Hypothalamus (tissue), 51 donors: ENCODE data around the gene TNK2.

Experiments
- DNase-seq, 51 donors: peaks; one replicate each; lab custom pipeline; 2025; lab: John Stamatoyannopoulos, UW

The TNK2 gene

GRCh38 chr3:195888311-195888761, 20.0 kb downstream of the TNK2 start:
- no peak for DNase-seq

GRCh38 chr3:195887670-195888069, 20.7 kb downstream of the TNK2 start:
- DNase-seq, result no peak

GRCh38 chr3:195886181-195887141, 21.9 kb downstream of the TNK2 start:
- no peak for DNase-seq

- DNase-seq, result no peak
Measured at GRCh38 chr3:195885036-195885891, 23.1 kb downstream of the TNK2 start.

GRCh38 chr3:195884691-195885035, 23.7 kb downstream of the TNK2 start:
- no peak for DNase-seq

- DNase-seq, result no peak
Measured at GRCh38 chr3:195883801-195884200, 24.6 kb downstream of the TNK2 start.

GRCh38 chr3:195883160-195883559, 25.2 kb downstream of the TNK2 start:
- DNase-seq, result no peak

- no peak for DNase-seq
Measured at GRCh38 chr3:195882002-195882441, 26.3 kb downstream of the TNK2 start.

- no peak for DNase-seq
Measured at GRCh38 chr3:195881276-195881988, 26.9 kb downstream of the TNK2 start.

GRCh38 chr3:195880037-195880431, 28.3 kb downstream of the TNK2 start:
- DNase-seq, result no peak

GRCh38 chr3:195879416-195880036, 28.8 kb downstream of the TNK2 start:
- peak in 1 of 51 donors; percentile 30 for DNase-seq

GRCh38 chr3:195878424-195879274, 29.7 kb downstream of the TNK2 start:
- DNase-seq, result no peak

- DNase-seq, result no peak
Measured at GRCh38 chr3:195877767-195878423, 30.5 kb downstream of the TNK2 start.

GRCh38 chr3:195877136-195877715, 31.1 kb downstream of the TNK2 start:
- no peak for DNase-seq

GRCh38 chr3:195876297-195877064, 31.9 kb downstream of the TNK2 start:
- no peak for DNase-seq

GRCh38 chr3:195875482-195876236, 32.7 kb downstream of the TNK2 start:
- DNase-seq, result no peak

GRCh38 chr3:195873971-195874370, 34.4 kb downstream of the TNK2 start:
- no peak for DNase-seq
